Activated B cell treated with CpG ODN at 0.5 μM for 24 hours (primary cell): Measurements from ENCODE around the gene ADARB2. TPM values are rescaled to one million over a fixed set of nuclear protein-coding genes. Genes with fewer than 3 reads are reported as not detected.

Experiments used
- ATAC-seq: fragments of 200-7000 bp; cut with Tn5 transposase; one replicate; pipeline ENCODE4 v1.10.0; 2021; ENCODE audit warnings: low read depth, mild to moderate bottlenecking, moderate library complexity
- CTCF ChIA-PET: fragments of 350-600 bp; sonication (Branson Sonifier 250); formaldehyde crosslinking; loops from one replicate; lab custom pipeline; 2021; ENCODE audit warnings: antibody characterized with exemption; lab: Charles Lee
- POLR2A ChIA-PET: fragments of 350-600 bp; sonication (Branson Sonifier 250); formaldehyde crosslinking; loops from one replicate; lab custom pipeline; 2021; ENCODE audit warnings: antibody characterized with exemption; lab: Charles Lee
- DNase-seq: peaks from one replicate; pipeline ENCODE4 v3.0.0; 2022
- H3K27ac Mint-ChIP-seq: one replicate; pipeline ENCODE4 v1.8.0; 2020; ENCODE audit warnings: mixed read lengths
- H3K27me3 Mint-ChIP-seq: one replicate; pipeline ENCODE4 v1.8.0; 2021; ENCODE audit warnings: mixed read lengths
- H3K36me3 Mint-ChIP-seq: one replicate; pipeline ENCODE4 v1.8.0; 2021; ENCODE audit warnings: low read depth, mixed read lengths
- H3K4me1 Mint-ChIP-seq: one replicate; pipeline ENCODE4 v1.8.0; 2021; ENCODE audit warnings: mixed read lengths
- H3K4me3 Mint-ChIP-seq: one replicate; pipeline ENCODE4 v1.8.0; 2020; ENCODE audit warnings: mild to moderate bottlenecking, mixed read lengths
- H3K9me3 Mint-ChIP-seq: one replicate; pipeline ENCODE4 v1.8.0; 2020; ENCODE audit warnings: mixed read lengths
- intact Hi-C: fragments of 100-400 bp; cut with micrococcal nuclease; formaldehyde crosslinking; loops from one replicate; pipeline ENCODE4 v1.15.1; 2024
- total RNA-seq: library from RNA; stranded (reverse); gene quantifications from 2 replicates; pipeline ENCODE4 v1.2.3, GENCODE V29; 2022
- TF ChIP-seq, protein P1 (sequence below): fragments of 200-600 bp; IDR thresholded peaks from one replicate; pipeline ENCODE4 v1.8.0; 2022; ENCODE audit warnings: antibody characterized with exemption, mild to moderate bottlenecking

ADARB2 gene
- total RNA-seq, 1 donor from 2014 or later, result 0.11 TPM

- ChIA-PET POLR2A (no interaction called here), CTCF (no interaction called here)
- DNase-seq (no peak), ATAC-seq (no peak)
- TF ChIP-seq, protein P1, sequence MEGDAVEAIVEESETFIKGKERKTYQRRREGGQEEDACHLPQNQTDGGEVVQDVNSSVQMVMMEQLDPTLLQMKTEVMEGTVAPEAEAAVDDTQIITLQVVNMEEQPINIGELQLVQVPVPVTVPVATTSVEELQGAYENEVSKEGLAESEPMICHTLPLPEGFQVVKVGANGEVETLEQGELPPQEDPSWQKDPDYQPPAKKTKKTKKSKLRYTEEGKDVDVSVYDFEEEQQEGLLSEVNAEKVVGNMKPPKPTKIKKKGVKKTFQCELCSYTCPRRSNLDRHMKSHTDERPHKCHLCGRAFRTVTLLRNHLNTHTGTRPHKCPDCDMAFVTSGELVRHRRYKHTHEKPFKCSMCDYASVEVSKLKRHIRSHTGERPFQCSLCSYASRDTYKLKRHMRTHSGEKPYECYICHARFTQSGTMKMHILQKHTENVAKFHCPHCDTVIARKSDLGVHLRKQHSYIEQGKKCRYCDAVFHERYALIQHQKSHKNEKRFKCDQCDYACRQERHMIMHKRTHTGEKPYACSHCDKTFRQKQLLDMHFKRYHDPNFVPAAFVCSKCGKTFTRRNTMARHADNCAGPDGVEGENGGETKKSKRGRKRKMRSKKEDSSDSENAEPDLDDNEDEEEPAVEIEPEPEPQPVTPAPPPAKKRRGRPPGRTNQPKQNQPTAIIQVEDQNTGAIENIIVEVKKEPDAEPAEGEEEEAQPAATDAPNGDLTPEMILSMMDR, result no peak
- H3K4me1 Mint-ChIP-seq, result peaks cover 3% of the 10 kb centered on the region
- no peaks in the 10 kb centered on the region for H3K36me3 Mint-ChIP-seq
- peaks cover 17% of the 10 kb centered on the region for H3K27me3 Mint-ChIP-seq
- H3K27ac Mint-ChIP-seq, result no peak overlapping the region
- no peak overlapping the region for H3K4me3 Mint-ChIP-seq
- intact Hi-C loops, result no loop called here
- no peaks in the 10 kb centered on the region for H3K9me3 Mint-ChIP-seq
Observed at GRCh38 chr10:1287487-1287886, 449.8 kb downstream of the ADARB2 start.

- Mint-ChIP-seq H3K27ac (no peak overlapping the region), H3K36me3 (no peaks in the 10 kb centered on the region), H3K27me3 (peaks cover 10% of the 10 kb centered on the region), H3K4me1 (peaks cover 3% of the 10 kb centered on the region), H3K4me3 (no peak overlapping the region), H3K9me3 (no peaks in the 10 kb centered on the region)
- DNase-seq (no peak), ATAC-seq (no peak)
- TF ChIP-seq, protein P1, result no peak
- ChIA-PET POLR2A (no interaction called here), CTCF (no interaction called here)
- intact Hi-C loops, result no loop called here
Observed at GRCh38 chr10:1284076-1284475, 453.2 kb downstream of the ADARB2 start.

GRCh38 chr10:1281405-1281782 is 455.9 kb downstream of the ADARB2 start:
- H3K36me3 Mint-ChIP-seq, result no peaks in the 10 kb centered on the region
- no peaks in the 10 kb centered on the region for H3K9me3 Mint-ChIP-seq
- no peak for DNase-seq
- CTCF ChIA-PET, result no interaction called here
- TF ChIP-seq, protein P1, result no peak
- POLR2A ChIA-PET, result no interaction called here
- no peaks in the 10 kb centered on the region for H3K4me1 Mint-ChIP-seq
- H3K27ac Mint-ChIP-seq, result no peak overlapping the region
- H3K4me3 Mint-ChIP-seq, result no peak overlapping the region
- peaks cover 9% of the 10 kb centered on the region for H3K27me3 Mint-ChIP-seq
- intact Hi-C loops, result no loop called here
- no peak for ATAC-seq

DNA sequence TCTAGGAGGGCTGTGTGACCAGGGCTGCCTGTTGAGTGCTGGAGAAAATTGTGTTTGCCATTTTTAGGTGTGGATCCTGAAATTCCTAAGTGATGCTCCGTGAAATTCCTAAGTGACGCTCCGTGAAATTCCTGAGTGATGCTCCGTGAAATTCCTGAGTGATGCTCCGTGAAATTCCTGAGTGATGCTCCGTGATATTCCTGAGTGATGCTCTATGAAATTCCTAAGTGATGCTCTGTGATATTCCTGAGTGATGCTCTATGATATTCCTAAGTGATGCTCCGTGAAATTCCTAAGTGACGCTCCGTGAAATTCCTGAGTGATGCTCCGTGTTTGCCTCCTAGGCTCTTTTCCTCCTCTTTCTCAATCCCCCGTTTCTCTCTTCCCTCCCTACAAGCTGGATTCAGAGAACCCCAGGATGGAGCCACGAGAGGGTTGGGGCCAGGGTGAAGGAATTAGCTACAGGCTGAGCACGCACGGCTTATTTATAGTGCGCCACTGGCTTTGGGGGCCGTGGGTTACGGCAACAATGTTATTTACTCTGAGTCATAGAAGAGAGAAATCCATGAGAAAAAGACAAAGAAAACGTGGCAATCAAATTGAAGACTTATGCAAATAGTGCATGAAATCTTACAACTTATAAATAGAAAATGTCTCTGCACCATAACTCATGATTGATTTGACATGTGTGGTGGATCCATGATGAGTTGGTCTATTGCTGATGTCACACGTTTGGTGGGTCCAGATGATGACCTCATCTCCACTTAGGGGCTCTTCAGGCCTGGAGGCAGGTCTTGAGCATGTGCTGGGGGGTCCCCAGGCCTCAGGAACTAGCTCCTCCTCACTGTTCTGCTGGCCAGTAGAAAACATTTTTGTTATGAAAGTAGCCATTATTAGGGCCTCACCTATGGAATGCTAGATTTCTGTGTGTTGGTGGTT is 456.6 kb downstream of the ADARB2 start:
- no peaks in the 10 kb centered on the region for H3K4me1 Mint-ChIP-seq
- no peak overlapping the region for H3K27ac Mint-ChIP-seq
- no peaks in the 10 kb centered on the region for H3K9me3 Mint-ChIP-seq
- DNase-seq (no peak), ATAC-seq (no peak)
- ChIA-PET POLR2A (no interaction called here), CTCF (no interaction called here)
- TF ChIP-seq, protein P1, result no peak
- intact Hi-C loops, result no loop called here
- H3K36me3 Mint-ChIP-seq, result no peaks in the 10 kb centered on the region
- peaks cover 9% of the 10 kb centered on the region for H3K27me3 Mint-ChIP-seq
- H3K4me3 Mint-ChIP-seq, result no peak overlapping the region

GRCh38 chr10:1278306-1278705 is 459.0 kb downstream of the ADARB2 start:
- intact Hi-C loops, result no loop called here
- no peaks in the 10 kb centered on the region for H3K9me3 Mint-ChIP-seq
- H3K27me3 Mint-ChIP-seq, result peaks cover 7% of the 10 kb centered on the region
- ChIA-PET CTCF (no interaction called here), POLR2A (no interaction called here)
- H3K36me3 Mint-ChIP-seq, result no peaks in the 10 kb centered on the region
- no peaks in the 10 kb centered on the region for H3K4me1 Mint-ChIP-seq
- DNase-seq (no peak), ATAC-seq (no peak)
- H3K27ac Mint-ChIP-seq, result no peak overlapping the region
- TF ChIP-seq, protein P1, result no peak
- no peak overlapping the region for H3K4me3 Mint-ChIP-seq
